Activated CD8-positive, alpha-beta memory T cell treated with anti-CD3 and anti-CD28 coated beads, Interleukin-2, amount 50 U/mL, for 48 hours (primary cell): Measurements from ENCODE around the gene UBL4A.
A peak's percentile ranks its signal among the peaks of the same experiment; 100 is the strongest.

Experiments used
- DNase-seq: peaks from one replicate; pipeline ENCODE4 v3.0.0-alpha.2; 2020

Gene UBL4A

DNA sequence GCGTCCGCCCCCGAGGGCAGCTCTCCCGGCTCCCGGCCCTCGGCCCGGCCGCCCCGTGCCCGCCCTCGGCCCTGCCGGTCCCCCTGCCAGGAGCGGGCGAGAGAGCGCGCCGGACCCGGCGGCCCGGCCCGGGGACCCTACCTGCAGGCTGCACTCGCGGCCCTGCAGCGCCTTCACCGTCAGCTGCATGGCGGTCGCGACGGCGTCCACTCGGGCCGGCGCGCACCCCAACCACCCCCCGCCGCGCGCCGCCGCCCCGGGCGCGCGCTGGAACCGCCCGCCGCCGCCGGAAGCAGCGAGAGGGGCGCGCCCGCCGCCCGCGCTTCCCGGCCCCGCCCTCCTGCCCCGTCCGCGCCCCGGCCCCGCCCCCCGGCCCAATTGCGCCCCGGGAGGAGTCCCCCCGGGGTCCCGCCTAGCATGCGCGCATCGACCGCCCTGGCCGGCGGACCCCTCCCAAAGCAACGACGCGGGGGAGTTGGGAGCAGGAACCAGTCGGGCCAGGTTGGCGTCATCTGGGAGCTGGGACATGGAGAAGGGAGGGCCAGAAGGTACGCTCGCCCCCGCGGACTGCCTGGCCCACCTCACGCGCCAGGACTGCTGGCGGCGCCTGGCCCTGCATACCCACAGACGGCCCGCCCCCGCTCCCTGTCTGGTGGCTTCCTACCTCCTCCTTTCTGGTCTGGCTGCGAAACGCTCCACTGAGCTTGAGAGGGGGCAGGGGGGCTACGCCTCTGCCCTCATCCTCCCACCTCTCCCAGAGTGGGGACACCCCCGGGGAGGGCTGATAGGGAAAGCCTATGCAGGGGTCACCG is at the start of gene UBL4A:
Gene UBL4A, minus strand, starts transcription at position 220 of the 812 bp plus-strand sequence. Its CDS starts 31 bp downstream, at position 189.
- peak; percentile 79 for DNase-seq

DNA sequence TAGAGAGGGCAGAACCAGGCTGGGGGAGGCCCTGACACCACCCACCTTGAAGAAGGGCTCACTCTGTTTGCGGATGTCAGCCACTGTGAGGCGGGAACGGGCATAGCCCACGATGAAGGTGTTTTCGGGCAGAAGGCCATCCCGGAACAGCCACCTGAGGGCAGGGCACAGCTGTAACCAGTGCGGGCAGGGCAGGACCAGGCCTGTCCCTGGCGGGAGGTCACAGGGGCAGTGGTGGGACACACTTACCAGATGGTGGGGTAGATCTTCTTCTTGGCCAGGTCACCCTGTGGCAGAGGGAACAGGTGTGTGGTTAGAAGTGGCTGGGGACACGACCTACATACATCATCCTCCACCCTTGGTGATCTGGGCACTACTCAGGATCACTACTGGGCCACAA is 49.5 kb upstream of the UBL4A start:
- DNase-seq: no peak

DNA sequence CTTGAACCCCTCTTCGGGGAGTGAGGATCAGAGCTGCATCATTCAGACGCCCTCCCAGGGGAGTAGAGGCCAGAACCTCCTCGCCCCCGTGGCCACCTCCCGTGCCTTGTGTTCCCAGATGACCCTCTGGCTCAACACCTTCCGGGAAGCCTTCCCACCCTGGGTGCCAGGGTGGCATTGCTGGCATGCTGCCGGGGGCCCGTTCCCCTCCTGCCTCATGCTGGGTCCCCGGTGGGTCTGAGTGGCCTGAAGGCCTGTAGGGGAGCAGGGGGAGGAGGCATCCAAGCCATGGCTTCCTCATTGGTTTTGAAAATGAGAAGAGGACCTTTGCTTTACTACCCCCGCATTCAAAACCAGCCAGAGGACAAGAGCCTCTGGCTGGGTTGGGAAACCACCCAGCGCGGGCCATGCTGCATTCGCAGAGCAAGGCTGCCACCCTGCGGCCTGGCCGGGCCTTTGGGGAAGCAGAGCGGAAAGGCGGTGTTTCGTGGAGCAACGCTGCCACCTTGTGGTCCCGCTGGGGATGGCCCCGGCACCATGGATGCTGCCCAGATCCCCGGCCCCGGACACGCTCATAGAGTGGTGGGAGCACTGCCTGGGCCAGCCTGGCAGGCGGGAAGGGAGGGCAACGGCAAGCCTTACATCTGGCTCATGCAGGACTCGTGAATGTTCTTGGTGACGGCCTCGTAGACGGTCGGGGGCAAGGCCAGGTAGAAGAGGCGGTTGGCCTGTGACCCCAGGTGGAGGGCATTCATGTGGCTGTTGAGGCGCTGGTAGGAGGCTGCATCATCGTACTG is 48.3 kb upstream of the UBL4A start:
- DNase-seq: peak; percentile 92

DNA sequence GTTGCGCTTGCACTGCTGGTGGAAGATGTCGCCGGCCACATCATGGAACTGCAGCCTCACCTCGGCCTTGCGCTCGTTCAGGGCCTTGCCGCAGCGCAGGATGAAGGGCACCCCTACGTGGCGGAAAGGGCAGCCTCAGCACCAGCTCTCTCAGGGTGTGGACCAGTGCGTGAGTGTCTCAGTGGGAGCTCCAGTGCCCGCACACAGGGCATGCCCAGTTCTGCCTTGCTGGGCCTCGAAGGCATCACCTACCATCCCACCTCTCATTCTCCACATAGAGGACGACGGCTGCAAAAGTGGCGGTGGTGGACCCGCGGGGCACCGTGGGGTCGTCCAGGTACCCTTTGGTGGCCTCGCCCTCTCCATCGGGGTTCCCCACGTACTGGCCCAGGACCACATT is 46.3 kb upstream of the UBL4A start:
- DNase-seq: no peak

DNA sequence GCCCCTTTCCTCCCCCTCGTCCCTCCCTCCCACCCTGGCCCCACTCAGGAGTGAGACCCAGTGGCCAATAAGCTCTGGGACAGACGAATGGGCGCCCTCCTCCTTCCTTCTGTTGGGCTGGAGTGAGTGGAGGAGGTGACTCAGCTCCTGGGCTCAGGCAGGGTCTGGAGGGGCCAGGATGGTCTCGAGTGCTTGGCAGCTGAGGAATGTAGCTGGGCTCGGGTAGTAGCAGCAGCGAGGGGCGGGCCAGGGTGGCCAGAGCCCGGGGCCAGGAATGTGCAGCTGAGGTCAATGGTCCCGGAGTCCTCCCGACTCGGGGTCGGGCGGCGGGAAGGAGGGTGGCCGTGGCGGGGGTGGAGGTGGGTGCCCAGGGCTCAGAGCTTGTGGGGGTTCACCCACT is 45.2 kb upstream of the UBL4A start:
- DNase-seq: no peak

DNA sequence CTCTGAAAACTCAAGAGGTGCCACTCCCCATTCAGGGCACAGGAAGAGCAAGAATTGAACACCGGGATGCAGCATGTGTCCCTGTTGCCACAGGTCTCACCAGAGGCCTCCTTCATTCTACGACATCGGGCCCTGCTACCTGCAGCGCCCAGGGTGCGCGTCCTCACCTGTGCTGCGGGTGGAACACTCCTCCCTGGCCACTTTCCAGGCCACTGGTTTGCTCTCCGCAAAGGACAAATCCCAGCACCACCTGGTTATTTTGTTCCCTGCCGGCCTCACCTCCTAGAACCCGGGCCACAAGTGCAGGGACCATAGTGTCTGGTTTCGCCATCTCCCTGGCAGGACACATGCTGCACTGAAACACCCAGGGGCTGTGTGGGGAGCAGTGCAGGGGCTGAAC is 43.9 kb upstream of the UBL4A start:
- DNase-seq: no peak

DNA sequence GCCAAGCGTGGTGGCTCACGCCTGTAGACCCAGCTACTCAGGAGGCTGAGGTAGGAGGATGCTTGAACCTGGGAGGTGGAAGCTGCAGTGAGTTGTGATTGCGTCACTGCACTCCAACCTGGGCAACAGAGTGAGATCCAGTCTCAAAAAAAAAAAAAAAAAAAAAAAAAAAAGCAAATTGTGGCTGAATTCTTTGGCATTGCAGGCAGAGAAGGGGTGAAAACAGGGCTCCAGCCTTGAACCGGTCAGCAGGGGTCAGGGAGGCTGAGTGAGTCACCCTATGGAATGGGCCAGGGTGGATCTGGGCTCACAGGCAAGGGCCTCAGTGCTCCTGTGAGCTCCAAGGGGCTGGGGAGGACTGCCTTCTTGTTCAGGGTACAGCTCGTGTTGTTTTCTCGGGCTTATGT is 42.8 kb upstream of the UBL4A start:
- DNase-seq: no peak

DNA sequence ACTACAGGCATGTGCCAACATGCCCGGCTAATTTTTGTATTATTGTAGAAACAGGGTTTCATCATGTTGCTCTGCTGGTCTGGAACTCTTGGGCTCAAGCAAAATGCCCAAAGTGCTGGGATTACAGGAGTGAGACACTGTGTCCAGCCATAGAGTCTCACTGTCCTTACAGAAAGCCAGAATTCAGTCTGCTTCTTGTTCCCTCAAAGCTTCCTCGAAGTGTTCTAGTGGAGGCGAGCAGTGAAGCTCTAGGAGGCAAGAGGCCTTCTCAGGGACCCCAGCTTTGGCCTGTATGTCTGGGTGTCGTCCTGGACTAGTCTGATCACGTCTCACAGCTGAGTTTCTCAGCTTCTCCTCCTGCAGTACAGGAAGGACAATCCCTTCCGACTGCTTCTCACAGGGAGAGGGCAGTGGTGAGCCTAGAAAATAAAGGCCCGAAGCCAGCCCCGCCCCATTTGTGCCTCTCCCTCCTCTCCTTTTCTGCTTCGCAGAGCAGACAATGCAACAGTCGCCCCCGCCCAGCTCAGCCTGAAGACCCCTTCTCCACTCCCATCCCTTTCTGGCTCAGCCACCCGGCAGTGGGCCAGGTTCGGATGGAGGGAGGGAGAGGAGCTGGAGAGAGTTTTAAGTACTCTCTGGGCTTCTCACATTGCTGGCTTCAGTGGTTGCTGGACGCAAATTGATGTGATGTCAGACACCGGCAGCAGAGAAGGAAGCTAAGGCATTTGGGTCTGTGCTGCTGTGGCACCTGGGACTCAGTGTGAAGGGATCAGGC is 40.7 kb upstream of the UBL4A start:
- DNase-seq: peak; percentile 73

DNA sequence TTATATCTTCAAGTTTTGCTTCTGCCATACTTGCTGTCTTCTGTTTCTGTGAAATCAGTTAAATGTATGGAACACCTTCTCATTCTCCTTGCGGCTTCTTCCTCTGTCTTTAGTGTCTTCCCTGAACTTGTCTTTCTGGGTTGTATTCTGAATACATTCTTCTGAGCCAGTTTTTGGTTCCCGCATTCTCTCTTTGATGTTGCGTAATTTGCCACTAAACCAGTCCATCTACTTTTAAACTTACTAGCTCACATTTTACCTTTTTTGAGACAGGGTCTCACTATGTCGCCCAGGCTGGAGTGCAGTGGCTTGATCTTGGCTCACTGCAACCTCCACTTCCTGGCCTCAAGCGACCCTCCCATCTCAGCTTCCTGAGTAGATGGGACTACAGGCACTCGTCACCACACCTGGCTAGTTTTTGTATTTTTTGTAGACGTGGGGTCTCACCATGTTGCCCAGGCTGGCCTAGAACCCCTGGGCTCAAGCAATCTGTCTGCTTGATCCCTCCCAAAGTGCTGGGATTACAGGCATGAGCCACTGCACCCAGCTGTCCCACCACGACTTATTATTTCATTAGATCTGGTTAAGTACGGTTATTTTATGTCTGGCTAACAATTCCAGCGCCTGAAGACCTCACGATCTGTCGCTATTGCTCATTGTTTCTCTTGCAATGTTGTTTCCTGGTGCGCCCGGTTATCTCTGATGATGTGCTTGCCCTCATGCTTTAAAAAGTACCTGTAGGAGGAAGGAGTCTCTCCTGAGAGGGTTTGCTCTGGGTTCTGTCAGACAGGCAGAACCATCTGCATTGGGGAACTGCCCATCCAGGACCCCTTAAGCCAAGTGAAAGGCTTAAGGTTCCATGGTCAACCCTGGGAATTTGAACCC is 39.4 kb upstream of the UBL4A start:
- no peak for DNase-seq

DNA sequence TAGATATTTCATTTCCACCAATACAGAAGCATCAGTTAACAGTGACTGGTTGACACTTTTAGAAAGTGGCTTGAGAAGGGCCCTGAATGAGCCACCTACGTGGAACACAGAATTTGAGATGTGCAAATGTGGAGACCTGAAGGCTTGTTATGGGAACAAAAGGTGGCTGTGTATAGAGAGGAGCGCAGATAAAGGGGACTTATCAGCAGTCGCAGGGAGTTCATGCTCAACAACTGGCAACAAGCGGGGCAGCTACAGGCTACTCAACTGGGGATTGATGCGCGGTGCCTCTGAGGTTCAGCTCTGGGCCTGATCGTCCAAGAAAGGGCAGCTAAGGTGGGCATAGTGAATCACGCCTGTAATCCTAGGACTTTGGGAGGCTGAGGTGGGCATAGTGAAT is 33.0 kb upstream of the UBL4A start:
- DNase-seq: no peak

DNA sequence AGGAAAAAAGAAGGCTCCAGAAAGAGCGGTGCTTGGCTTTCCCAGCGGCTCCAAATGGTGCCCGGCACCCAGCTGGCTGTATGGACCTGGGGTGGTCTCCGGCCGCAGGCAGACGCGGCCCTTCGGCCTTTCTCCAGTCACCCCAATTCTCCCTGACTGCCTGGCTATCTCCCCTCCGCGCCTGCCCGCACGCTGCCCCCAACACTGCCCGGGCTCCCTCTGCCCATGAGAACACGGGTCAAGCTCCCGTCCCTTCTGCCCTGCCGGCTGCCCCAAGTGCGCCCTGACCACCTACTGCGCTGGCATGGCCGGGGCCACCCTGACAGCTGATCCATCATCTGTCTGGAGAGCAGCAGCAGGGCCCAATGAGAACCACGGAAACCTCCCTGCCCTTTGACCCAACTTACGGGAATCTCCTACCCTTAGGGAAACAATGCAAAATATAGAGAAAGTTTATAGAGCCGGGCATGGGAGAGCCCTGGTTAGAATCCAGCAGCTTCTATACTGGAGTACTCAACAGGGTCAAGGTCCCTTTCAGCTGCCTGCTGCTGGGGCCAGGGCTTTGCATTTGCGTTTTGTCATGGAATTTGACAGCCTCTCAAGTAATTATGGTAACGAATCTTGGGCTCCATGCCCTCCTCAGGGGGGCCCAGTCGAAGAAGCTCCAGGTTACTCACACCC is 30.8 kb upstream of the UBL4A start:
- DNase-seq: no peak

DNA sequence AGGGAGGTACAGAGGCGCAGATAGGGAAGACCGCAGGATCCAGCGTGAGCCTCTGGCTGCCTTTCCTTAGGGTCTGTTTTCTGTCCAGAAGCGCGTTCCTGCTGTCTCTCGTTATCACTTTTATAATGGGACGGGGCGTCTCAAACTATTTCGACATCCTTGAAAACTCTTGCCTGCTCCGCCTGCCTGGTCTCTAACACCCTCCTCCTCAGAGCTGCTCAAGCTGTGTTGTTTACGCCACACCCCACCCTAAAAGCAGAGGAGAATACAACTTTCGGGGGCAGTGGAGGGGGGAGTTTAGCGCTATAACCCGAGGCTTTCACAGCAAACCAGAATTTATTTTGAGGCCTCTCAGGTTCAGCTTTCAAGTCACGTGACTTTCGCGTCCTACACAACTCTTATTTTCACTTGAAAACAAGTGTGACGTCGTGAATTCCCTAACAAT is 30.3 kb upstream of the UBL4A start:
- DNase-seq: no peak

DNA sequence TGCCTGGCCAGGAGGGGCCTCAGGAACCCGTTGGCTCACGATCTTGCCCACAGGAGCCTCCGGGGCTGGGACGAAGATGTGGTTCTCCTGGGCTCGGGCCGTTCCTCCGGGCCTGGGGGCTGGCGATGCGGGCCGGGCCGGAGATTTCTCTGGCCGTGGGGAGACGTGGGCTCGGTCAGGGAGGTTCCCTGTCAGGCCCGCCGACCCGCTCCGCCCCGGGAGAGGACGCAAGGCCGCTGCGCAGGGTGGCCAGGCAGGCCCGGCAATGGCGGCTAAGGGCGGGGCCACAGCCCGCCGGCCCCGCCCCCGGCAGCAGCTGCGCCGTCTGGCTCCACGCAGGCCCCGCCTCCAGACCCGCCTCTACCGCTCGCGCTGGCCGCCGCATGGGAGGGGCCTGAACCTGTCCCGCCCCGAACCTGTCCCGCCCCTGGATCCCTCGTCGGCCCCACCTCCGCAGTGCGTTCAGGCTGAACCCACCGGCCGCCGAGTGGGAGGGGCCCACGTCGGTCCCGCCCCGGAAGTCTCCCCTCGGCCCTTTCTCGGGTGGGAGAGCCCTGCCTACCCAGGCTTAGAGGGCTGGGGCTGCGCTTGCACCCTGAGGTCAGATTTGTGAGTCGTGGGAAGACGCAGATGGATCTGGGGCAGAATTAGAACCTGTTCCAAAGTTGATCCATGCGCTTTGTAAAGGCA is 29.7 kb upstream of the UBL4A start, which contains the start of gene FAM3A:
Gene FAM3A, minus strand, starts transcription at position 267 of the 690 bp plus-strand sequence. CDS start 460 bp downstream, outside the sequence.
- DNase-seq: peak; percentile 92

DNA sequence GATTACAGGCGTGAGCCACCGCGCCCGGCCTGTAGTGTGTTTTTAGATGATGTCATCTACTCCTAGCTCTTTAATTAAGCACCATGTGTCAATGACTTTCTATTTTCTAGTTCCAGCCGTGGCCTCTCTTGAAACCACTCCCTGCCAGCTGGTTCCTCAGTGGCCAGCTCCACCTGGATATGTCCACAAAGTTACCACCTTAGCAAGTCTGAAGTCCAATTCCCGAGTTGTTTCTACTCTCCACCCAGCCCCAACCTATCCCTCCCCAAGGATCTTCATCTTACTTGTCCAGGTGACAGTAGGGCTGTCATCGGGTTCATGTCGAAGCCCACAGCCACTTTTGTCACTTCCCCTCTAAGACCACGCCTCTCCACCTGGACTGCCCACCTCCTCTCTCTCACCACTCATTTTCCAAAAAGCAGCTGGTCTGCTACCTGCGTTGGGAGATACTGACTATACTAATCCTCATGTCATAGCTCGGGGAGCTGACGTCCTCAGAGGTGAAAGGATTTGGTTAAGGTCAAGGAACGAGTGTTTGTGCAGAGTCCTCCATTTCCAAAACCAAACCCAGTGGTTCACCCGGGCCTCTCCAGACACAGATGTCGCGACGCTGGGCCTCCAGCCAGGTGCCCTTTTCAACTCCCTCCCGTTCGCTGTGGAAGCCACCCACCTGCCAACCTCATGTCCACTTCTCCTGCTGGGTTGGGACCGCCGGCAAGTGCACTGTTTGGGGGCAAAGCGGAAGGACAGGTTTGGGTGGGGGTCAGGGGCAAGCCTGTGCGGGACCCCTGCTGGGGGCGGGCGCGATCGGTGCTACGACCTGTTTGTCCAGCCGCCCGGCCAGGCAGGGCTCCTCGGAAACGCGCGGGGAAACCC is 28.9 kb upstream of the UBL4A start:
- DNase-seq: no peak

DNA sequence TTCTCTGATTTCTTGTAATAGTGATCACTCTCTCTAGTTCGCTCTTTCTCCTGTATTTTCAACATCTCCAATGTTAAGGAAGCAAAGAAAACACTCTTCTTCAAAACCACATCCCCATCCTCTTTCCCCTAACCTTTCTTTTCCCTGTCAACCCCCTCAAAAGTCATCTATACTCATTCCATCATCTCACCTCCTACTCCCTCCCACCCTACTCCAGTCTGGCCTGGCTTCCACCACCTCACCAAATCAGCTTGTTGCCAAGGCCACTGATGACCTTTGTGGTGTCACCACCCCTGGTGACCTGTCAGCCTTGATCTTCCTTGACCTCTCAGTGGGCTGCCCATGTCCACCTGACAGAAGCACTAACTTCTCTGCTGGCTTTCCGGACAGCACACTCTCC is 27.3 kb upstream of the UBL4A start:
- DNase-seq: no peak

DNA sequence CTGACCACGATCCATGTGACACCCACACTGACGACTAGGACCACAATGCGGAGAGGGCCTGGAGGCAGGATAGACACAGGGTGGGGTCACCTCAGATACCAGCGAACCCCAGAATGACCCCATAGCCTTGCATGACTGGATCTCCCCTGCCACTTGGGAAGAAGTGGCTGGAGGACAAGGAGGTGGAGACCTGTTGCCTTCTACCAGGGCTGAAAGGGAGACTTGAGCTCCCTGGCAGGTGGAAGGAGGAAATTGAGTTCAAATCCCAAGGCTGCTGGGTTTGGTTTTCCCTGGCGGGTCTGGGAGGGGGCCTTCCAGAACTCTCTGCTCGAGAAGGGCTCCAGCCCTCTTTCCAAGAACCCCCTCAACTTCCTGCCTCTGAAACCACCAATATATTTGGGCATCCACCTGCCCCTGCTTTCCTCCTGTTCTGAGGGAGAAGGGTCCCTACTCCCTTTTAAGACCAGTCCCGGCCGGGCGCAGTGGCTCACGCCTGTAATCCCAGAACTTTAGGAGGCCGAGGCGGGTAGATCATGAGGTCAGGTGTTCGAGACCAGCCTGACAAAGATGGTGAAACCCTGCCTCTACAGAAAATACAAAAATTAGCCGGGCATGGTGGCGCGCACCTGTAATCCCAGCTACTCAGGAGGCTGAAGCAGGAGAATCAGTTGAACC is 26.6 kb upstream of the UBL4A start:
- no peak for DNase-seq

DNA sequence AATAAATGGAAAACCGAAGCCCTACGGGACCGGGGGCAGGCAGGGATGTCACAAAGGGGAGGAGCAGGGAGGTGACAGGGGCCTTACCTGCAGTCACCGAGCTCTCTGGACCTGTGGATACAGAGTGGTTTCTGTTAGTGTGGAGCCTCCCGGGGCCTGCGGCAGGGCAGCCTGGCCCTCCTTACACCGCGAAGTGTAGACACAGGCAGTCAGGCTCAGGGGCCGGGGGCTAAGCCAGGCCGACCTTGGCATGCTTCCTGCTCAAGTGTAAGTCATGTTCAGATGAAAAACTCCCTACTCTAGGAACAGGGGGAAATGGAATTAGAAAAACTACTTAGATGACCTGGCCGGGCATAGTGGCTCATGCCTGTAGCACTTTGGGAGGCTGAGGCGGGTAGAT is 25.3 kb upstream of the UBL4A start:
- no peak for DNase-seq

DNA sequence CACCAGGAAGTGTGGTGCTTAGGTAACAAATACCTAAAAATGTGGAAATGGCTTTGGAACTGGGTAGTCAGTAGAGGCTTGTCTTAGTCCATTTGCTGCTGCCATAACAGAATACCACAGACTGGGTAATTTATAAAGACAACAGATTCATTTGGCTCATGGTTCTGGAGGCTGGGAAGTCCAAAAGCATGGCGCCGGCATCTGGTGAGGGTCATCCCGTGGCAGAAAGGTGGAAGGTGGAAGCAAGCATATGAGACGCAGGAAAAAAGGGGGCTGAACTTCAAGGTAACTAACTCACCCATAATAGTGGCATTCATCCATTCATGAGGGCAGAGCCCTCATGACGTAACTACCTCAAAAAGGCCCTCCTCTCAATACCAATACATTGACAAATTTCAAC is 23.0 kb upstream of the UBL4A start:
- no peak for DNase-seq

DNA sequence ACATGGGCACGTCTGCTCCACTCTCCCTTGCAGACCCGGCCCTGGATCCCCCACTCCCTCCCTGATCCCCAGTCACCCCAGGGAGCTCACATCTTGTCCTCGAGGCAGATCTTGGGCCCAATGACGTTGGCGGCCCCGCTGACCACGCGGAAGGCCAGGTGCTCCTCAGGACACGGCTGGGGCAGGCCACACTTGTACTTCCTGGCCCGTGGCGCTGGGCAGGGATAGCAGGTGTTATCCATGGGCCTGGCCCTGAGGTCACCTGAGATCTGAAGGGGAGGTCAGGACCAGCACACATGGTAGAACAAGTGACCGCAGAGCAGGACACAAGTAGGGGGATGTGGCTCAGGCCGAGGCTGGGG is 21.9 kb upstream of the UBL4A start:
- DNase-seq: no peak
